ENCODE measurements around the gene TMEM254.

DNA sequence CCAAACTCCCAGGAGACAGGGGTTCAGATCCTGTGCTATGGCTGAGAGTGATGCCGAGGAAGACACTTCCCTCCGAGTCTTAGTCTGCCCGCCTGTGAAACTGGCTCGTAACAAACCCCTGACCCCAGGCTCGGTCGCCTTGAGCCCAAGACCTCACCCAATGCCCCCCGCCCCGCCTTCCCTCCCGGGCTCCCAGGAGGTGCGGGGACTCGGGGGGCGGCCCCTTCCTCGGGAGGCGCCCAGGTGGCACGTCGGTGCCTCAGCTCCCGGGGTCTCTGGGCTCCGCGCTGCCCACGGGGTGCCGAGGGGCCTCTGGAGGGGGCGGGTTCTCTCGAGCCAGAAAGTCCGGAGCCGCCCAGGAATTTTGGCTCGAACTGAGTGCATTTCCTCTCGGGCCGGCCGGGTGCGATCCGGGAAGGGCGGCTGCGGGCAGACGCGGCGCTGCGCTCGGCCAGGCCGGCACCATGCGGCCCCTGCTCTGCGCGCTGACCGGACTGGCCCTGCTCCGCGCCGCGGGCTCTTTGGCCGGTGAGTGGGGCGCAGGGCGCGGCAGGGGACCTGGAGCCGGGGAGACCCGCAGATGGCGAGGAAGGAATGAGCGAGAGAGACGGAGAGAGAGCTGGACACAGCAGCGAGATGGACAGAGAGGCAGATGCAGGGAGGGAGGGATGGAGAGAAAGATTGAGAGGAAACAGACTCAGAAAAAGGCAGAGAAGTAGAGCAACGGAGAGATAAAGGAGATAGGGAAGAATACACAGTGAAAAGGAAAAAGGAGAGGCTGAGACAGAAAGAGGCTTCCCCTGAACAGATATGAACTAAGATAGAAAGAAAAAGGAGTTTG lies 54.1 kb downstream of the TMEM254 start, which contains the start of gene PLAC9:
- TF ChIP-seq, protein P1, sequence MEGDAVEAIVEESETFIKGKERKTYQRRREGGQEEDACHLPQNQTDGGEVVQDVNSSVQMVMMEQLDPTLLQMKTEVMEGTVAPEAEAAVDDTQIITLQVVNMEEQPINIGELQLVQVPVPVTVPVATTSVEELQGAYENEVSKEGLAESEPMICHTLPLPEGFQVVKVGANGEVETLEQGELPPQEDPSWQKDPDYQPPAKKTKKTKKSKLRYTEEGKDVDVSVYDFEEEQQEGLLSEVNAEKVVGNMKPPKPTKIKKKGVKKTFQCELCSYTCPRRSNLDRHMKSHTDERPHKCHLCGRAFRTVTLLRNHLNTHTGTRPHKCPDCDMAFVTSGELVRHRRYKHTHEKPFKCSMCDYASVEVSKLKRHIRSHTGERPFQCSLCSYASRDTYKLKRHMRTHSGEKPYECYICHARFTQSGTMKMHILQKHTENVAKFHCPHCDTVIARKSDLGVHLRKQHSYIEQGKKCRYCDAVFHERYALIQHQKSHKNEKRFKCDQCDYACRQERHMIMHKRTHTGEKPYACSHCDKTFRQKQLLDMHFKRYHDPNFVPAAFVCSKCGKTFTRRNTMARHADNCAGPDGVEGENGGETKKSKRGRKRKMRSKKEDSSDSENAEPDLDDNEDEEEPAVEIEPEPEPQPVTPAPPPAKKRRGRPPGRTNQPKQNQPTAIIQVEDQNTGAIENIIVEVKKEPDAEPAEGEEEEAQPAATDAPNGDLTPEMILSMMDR (IDR thresholded peaks at IDR 0.05; ENCODE audit: low read depth, low read length, poor library complexity, severe bottlenecking) = no peak
- TF ChIP-seq EZH2phosphoT487 (IDR thresholded peaks at IDR 0.05; ENCODE audit: borderline replicate concordance, low read length) = no peak
